Epithelial cell of proximal tubule (primary cell): ENCODE results near the gene C17orf58. TPM values are rescaled to one million over a fixed set of nuclear protein-coding genes. Genes with fewer than 3 reads are reported as not detected.

Source experiments
- DNase-seq: peaks from one replicate; pipeline ENCODE4 v3.0.0-alpha.2; 2011; ENCODE audit warnings: low read depth
- H3K4me3 ChIP-seq: 2 replicates; pipeline ENCODE4 v1.5.1; 2011; ENCODE audit warnings: low read depth, mild to moderate bottlenecking, low read length
- total RNA-seq: library from RNA; depleted of rRNA; stranded (reverse); fragments of >200 nt; gene quantifications from 2 replicates; pipeline ENCODE4 v1.2.3, GENCODE V29; 2015
- TF ChIP-seq, protein P1 (sequence below): conservative IDR thresholded peaks from 2 replicates; pipeline ENCODE4 v1.5.1; 2012; ENCODE audit warnings: low read depth, mild to moderate bottlenecking, low read length

Gene C17orf58
- total RNA-seq, 1 donor from 2014 or later, result 14.5 TPM

- no peak overlapping the region for H3K4me3 ChIP-seq
- TF ChIP-seq, protein P1, sequence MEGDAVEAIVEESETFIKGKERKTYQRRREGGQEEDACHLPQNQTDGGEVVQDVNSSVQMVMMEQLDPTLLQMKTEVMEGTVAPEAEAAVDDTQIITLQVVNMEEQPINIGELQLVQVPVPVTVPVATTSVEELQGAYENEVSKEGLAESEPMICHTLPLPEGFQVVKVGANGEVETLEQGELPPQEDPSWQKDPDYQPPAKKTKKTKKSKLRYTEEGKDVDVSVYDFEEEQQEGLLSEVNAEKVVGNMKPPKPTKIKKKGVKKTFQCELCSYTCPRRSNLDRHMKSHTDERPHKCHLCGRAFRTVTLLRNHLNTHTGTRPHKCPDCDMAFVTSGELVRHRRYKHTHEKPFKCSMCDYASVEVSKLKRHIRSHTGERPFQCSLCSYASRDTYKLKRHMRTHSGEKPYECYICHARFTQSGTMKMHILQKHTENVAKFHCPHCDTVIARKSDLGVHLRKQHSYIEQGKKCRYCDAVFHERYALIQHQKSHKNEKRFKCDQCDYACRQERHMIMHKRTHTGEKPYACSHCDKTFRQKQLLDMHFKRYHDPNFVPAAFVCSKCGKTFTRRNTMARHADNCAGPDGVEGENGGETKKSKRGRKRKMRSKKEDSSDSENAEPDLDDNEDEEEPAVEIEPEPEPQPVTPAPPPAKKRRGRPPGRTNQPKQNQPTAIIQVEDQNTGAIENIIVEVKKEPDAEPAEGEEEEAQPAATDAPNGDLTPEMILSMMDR, result no peak
- DNase-seq, result no peak
Observed at GRCh38 chr17:67998466-67998865, 2.2 kb upstream of the C17orf58 start.

DNA sequence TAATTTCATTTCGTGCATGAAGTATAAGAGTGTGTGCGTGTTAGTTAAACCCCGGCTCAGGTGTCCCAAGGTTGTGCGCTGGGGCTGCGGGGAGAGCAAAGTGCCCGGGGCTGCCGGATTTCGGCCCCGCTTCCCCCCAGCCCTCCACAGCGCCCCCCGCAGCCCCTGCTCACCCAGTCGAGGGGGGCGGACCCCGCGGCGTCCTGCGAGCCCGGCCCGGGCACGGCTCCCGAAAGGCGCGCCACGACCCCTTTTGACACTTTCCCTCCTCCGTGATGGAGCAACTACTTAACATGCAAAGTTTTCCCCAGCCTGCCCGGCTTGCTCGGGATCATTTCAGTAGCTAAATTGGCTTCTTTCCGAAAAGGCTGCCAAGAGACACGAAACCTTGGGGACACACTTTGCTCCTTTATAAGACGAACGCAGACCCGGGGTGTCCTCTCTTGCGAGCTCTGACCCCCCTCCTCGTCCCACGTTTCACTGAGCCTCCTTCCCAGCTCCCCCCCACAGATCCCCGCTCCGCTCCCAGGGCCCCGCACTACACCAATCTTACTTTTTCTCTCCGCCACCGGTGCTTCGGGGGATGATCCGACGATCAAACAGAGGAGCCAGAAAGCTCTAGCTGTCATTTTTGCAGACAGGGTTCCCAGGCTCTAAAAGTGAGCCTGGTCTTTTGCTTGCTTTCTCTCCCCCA is 552 bp downstream of the C17orf58 start:
- no peak for DNase-seq
- TF ChIP-seq, protein P1, result no peak

DNA sequence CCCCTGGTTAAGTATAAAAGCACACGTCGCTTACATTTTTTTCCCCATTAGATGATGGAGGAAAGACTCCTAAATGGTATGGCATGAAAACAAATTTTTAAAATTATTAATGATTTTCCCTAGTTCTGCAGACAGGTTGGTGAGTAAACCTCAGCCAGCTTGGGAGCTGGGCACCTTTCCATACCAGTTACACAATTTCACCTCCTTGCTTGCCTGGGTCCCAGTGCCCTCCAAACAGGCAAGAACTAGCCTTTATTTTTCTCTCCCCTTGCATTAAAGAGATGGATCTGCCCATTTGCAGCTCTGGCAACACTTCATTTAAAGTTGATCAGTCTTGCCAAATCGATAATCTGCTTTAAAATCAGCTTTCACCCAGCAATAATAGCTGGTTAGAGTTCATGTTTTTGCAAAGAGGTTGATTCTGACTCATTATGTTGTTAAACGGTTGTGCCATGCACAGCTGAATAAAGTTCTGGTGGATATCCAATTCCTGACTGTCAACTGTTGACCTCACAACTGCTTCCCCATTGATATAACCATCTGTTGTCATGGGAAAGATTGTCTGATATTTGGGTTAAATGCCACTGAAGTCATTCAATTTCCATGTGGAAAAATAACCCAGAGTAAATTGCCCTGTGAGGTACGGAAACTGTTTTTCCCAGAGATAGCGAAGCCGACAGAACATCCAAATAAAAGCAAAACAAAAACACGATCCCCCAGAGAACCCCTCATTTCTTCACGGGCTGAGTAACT is 1.3 kb downstream of the C17orf58 start:
- TF ChIP-seq, protein P1, result no peak
- peak; percentile 80 for DNase-seq
- peak overlapping the region; percentile 74 for H3K4me3 ChIP-seq

More for the DNA sequence above, 552 bp downstream of the C17orf58 start:
- peak overlapping the region; percentile 62 for H3K4me3 ChIP-seq

DNA sequence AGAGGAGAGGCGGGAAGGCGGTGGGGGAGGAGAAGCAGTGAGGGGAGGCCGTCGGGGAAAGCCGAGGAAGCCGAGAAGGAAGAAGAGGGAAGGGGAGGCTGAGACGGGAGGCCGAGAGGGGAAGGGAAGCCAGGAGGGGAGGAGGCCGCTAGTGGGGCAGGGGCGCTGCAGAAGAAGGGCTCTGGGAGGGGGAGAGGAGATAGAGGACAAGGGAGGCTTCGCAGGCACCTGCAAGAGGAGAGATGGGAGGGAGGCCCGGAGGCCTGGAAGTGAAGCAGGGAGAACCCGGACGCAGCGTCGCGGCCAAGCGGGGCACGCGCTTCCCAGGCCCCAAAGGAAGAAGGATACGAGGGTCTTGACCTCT is 2.3 kb downstream of the C17orf58 start:
- TF ChIP-seq, protein P1, result no peak
- DNase-seq, result no peak
- peak overlapping the region; percentile 74 for H3K4me3 ChIP-seq

DNA sequence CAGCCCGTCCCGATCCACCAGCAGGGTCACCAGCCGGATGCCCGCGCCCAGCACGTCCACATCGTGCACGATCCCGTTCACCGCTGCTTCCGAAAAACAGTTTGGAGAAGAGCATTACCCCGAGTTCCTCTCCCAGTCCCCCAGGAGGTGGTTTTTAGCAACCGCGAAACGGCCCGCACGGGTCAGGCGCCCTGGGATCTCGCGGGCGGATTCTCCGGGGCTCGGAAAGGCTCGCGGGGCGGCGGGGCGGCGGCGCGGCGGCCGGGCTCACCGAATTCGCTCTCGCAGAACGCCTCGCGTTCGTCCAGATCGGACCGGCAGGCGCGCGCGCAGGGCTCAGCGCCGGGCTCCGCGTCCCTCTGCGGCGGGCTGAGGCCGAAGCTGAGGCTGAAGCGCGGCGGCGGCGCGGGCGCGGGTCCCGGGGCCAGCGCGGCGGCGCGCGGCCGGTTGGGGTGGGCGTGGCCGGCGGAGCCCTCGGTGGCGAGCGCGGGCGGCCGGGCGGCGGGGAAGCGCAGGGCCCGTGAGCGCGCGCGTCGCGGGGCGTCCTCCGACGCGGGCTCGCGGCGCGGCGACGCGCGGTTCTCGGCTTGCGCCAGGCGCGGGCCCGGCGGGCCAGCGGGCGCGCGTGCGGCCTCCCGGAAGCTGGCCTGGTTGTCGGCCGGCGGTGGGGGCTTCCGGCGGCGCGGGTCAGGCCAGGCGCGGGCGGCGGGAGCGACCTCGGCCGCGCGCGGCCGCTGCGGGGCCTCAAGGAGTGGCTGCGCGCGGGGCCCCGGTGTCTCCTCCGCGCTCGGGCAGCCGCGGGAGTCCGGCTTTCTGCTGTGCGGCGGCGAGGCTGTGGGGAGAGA is 2.9 kb downstream of the C17orf58 start:
- no peak for DNase-seq
- peak overlapping the region; percentile 81 for H3K4me3 ChIP-seq
- TF ChIP-seq, protein P1, result peak; percentile 10

- TF ChIP-seq, protein P1, result no peak
- DNase-seq, result no peak
- H3K4me3 ChIP-seq, result peak overlapping the region; percentile 81
Observed at GRCh38 chr17:67992548-67993152, 3.6 kb downstream of the C17orf58 start.
